Fibroblast of peridontal ligament (primary cell): Measurements from ENCODE around the gene TMEM119.
"Not testable (repeated sequence)": the region's sequence is repeated elsewhere in the genome, so short reads cannot be mapped to it uniquely, and the experiment has no call there.

ENCODE experiments used
- DNase-seq: peaks from one replicate; pipeline ENCODE4 v3.0.0-alpha.2; 2010; ENCODE audit errors: extremely low read depth

The TMEM119 gene

DNA sequence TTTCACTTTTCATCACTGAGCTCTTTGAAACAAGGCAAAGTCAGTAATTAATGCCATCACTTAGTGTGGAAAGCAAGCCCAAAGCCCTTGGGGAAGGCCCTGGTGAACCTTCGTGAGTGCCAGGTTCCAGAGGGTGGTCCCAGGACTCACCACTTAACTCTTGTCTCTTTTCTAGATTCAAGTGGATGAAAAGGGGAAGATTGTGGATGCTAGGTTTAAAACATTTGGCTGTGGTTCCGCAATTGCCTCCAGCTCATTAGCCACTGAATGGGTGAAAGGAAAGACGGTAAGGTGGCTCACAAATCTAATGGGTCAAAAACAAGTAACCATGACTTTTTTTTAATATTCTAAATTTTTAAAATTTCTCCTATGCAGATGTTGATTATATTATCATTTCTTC is 32.7 kb downstream of the TMEM119 start:
- no peak for DNase-seq

DNA sequence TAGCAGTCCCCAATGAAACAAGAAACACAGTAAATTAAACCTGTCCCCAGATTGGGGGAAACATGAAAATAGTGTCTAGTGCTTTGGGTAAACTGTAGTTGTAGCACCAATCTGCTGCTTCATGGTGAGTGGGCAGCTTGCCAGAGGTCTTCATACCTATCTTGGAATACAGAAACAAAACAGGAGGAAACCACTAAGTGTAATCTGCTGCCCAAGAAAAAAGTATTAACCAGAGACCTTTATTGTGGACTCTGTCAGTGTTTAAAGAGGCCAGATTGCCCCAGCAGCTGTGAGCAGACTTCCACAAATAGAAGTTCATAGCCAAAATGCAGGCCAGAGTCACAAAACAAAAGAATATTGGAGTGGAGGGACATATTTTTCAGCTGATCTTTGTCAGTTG is 33.2 kb downstream of the TMEM119 start:
- DNase-seq = no peak

DNA sequence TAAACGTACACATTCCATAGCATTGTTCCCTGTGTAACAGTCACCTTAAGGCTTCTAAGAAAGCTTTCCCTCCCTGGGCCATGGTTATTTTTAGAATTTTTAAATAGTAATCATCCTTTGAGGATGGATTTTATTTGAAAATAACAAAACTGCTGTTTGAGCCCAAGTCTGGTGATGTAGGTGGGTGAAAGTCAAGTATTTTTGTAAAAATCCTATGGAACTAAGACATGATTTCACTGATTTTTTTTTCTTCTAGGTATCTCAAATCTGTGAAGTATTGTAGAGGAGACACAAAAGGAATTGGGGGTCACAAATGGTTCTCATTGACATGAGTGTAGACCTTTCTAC is 34.1 kb downstream of the TMEM119 start:
- no peak for DNase-seq

DNA sequence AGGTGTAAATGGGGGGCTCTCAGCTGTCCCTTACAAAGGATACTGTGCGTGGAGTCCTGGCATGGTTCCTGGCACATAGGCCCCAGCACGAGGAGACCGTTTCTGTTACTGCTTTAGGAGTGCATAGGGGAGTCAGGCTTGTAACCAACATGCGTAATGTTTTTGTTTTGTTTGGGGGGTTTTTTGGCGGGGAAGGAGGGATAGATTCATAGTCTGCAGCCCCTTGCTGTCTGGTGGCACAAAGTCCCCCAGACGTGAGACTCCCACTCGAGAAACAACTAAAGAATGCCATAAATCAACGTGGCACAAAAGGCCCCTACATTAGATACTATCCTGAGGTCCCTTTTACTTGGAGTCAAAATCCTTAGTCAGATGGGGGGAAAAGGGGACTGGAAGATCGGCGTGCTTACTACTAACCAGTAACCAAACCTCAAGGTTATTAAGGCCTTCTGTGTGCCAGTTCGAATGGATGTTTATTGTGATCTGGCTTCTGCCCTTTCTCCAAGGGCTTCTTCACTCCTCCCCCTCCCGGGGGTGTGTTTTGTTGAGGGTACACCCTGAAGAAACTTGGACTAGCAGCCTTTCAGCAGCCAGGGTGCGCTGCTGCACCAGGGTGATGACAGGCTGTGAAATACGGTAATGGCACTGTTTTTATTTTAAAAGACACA is 34.6 kb downstream of the TMEM119 start:
- peak; percentile 94 for DNase-seq

DNA sequence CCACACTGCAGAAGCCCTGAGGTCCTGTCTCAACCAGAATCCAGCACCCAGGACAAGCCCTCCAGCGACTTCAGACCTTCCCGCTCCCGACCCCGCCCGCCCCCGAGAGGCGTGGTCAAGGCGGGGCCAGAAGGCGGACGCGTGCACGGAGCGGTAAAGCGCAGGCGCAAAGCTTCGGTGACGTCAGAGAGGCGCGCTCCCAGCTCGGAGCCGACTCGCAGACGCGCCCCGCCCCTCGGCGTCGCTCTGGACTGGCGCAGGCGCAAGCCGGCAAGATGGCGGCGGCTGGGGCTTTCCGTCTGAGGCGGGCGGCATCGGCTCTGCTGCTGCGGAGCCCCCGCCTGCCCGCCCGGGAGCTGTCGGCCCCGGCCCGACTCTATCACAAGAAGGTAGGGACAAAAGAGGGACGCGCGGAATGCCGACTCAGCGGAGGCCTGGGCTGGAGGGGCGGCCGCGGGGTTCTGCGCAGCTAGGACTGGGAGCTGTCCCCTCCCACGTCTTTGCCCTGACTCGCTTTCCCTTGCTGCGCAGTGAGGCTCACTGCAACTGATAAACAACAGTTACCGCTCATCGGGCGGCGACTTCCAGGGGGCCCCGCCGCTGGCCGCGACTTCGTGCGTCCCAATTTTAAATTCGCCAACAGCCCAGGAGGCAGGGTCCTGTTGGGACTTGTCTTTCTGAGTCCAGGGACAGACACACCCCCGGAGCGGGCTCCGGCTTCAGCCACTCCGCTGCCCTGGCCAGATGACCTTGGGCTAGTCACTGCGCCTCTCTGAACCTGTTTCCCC is 35.3 kb downstream of the TMEM119 start, which contains the start of gene ISCU:
ISCU (plus strand) TSS at position 249 of the 788 bp plus-strand sequence; CDS start at position 276, 27 bp downstream.
- peak; percentile 96 for DNase-seq

DNA sequence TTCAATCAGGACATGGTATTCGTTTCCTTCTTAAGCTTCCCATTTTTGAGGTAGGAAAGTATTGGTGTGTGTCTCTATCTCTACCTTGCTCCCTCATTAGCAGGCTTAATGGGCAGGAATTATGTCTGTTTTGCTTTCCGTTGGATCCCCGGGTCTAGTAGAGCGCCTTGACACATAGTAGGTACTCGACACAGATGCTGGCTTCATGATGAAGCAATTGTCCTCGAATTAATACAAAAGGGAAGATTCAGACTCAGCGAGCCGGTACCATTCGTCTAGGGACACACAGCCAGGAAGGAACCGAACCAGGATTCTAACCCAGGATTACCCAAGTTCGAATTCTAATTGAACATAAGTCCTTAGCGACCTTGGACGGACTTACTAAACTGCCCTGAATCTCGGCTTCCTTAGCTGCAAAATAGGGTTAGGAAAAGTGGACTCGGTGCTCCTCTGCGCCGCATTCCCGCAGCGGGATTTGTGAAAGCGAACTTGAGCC is 36.0 kb downstream of the TMEM119 start:
- no peak for DNase-seq

DNA sequence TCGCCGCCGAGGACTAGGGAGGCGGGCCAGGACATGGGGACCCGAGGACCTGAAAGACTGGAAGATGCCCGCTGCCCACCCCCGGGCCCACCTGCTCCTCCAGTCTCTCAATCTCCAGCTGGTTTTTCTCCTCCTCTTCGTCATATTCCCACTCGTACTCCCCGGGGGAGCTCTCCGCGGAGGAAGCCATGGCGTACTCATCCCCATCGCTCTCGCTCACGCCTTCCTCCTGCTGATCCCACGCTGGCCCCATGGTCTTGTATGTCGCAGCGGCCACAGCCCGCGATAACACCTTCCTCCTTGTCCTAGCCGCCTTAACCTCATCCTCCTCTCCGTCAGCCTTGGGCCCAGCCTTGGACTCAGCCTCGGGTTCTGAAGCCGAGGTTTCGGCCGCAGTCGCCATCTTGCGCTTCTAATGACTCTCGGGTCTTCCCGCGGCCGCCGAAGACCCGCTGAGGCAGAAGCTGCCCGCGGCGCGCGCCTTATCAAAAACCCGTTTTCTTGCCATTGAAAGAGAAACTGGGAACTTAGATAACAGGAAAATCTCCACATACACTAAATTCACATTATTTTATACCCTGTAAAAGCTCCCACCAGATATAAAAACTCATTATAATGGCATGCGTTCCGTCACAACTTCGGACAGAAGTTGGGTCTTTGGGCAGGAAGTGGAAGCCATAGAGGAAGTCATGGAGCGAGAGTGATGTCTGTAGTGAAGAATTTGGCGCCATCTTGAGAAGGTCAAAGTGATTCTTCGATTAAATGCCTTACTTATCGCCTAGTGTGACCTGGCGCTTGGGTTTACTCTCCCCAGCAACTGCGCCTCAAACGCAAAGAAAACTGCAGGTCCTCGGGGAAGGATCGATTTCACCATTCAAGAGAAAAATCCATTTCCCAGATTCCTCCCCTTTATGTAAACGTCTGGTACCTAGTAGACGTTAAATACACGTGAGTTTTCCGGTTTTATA is 36.8 kb downstream of the TMEM119 start, which contains the start of gene SART3:
SART3 (minus strand) TSS at position 422 of the 968 bp plus-strand sequence; CDS start at position 403, 19 bp downstream.
- DNase-seq = peak; percentile 92

DNA sequence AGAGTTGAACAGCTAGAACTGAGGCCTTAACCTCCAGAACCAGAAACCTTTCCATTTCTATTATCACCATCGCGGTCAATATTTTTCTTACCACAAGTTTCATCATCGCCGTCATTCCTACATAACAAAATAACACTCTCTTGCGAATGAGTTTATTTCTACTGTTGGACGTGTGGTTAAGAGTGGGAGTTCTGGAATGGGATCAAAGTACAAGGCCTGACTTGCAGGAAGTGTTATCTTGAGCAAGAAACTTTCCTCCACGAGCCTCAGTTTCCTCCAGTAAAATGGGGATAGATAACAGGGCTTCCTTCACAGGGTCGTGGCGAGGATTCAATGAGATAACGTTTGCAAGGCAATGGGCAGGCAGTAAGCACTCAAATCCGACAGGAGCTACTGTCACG is 37.6 kb downstream of the TMEM119 start:
- DNase-seq = peak; percentile 63

DNA sequence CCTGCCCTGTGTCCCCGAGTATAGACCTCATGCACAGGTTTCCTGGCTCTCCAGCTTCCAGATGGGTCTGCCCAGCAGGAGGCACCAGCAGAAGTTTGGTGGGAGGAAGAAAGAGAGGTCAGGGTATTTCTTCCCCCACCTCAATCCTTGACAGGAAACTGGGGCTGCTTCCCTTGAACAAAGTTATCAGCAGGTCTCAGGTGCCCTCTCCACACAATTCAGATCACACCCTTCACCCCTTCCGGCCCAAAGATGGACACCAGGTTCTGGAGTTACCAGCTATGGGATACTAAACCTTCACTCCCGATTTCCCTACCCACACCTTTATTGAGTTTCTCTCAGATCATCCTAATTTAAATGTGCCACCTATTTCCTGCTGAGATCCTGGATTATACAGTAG is 38.1 kb downstream of the TMEM119 start:
- DNase-seq = no peak

DNA sequence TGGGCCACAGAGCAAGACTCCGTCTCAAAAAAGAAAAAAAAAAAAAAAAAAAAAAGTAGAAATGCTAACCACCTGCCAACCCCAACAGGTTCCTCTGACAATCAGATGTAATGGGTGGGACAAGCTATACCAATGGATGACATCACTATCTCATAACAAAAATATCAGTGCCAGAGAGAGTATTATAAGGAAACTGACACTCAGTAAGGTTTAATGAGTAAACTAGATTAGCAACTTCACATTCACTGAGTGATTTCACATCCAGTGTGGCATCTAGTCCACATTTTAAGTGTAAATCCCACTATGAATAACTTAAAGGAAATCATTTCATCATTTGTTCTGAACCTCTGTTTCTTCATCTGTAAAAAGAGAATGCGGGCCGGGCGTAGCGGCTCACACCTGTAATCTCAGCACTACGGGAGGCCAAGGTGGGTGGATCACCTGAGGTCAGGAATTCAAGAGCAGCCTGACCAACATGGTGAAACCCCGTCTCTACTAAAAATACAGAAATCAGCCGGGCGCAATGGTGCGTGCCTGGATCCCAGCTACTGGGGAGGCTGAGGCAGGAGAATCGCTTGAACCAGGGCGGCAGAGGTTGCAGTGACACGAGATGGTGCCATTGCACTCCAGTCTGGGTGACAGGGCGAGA is 38.8 kb downstream of the TMEM119 start:
- no peak for DNase-seq

DNA sequence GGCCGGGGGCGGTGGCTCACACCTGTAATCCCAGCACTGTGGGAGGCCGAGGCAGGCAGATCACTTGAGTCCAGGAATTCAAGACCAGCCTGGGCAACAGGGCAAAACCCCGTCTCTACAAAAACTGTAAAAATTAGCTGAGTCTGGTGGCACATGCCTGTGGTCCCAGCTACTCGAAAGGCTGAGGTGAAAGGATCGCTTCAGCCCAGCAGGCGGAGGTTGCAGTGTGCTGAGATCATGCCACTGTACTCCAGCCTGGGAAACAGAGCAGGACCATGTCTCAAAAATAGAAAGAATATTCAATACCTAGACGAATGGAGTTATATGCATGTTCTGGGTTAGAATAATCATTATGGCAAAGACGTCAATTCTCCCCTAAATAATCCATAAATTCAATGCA is 42.5 kb downstream of the TMEM119 start:
- DNase-seq = not testable (repeated sequence)

DNA sequence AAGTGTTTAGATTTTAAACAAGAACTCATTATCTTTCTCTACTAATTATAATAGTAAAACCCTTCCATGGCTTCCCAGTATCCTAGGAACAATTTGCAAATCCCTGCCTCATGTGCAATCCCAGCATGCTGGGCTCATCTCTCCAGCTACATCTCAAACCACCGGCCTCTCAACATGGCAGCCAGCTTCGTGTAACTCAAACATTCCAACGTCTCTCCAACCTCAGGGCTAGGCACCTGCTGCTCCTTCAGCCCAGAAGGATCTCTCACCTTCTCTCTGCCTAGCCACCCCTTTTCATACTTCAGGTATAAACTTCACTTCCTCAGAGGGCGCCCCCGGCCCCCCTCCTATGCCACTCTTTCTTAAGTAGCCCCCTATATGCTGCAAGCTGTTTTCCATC is 44.1 kb downstream of the TMEM119 start:
- DNase-seq = no peak

DNA sequence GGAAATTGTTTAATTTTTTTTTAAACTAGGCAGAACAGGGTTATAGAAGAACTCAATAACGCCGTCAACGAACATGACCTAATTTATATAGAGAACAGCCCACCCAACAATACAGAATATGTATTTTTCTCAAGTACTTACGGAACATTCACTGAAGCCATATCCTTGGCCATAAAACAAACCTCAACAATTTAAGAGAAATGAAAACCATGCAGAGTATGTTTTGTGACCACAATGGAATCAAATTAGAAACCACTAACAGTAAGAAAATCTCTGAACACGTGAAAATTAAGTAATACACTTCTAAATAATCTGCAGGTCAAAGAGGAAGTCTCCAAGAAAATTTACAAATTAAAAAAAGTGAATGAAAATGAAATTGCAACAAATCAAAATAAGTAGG is 46.3 kb downstream of the TMEM119 start:
- DNase-seq = peak; percentile 87

DNA sequence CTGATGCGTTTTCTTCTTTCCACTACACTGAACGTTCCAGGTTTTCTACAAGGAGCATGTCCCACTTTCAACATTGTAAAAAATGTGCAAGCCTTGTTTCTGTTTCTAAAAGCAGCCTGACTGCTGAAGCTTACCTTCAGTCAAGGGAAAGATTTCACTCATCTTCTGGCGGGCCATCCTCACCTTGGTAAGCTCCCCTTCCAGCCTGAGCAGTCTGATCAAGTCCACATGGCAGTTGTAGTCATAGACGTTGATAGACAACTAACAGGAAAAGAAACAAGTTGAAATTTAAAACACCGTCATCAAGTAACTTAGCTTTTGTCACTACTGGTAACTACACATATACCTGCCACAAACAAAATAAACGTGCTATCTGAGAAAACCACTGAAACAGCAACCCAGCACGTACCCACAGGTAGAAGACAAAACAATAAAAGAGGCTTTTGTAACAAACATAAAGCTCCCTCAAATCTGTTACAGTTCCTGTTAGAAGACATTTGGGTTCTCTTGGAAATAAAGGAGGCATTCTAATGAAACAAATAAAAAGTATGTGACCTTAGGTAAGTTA is 48.8 kb downstream of the TMEM119 start:
- DNase-seq = no peak

DNA sequence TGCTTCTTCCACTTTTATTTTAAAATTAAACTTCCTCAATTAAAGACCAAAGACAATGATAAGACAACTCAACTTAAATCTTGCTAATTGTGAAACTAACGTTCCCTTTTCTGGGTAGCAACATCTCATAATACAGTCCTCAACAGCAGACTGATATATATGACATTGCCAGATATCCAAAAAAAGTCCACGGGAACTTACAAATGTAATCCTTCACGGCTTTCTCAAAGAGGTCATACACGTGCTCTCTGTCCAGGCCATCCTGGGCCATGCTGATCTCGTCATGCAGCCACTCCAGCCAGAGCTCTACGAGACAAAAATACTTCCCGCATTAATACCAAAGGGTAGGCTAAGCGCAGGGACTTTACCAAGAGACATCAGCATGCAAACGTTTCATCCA is 50.2 kb downstream of the TMEM119 start:
- no peak for DNase-seq

DNA sequence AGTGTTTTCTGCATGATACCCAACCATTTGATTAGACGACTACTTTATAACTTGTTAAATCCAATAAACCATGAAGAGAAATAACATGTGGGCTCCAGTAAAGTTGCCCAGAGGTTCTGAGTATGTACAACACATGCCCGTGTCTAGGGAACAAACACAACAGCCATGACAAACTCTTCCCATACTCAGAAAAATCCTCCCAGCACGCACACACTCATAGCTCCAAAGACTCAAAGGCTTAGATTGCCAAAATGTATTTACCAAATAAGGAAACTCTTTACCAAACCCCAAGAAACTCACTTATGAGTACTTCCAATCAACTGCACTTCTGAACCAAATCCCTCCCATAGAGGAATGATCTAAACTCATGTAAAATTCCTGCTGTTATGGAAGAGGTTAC is 54.2 kb downstream of the TMEM119 start:
- no peak for DNase-seq

DNA sequence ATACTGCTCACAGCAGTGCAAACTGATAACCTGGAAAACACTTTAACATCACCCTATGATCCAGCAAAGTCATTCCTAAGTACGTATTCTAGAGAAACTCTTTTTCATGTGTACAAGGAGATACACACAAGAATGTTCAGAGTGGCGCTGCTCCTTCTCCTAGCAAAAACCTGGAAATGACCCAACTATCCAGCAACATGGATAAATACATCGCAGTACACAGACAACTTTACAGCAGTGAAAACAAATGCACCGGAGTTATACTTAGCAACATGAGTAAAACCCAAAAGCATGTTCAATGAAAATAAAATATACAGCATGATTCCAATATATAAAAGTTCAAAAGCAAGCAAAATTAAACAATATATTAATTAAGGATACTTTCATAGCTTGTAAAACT is 55.6 kb downstream of the TMEM119 start:
- no peak for DNase-seq
